Heart left ventricle (tissue), 16 donors: ENCODE results near the gene PACS2. TPM values are rescaled to one million over a fixed set of nuclear protein-coding genes. Genes with fewer than 3 reads are reported as not detected.

Experiments
- ATAC-seq, 4 donors: fragments of 200-7000 bp; cut with Tn5 transposase; one replicate each; pipeline ENCODE4 v1.9.1; 2020 to 2022; ENCODE audit warnings: moderate library complexity in 4 of 4, mild to moderate bottlenecking in 3 of 4, moderate number of reproducible peaks in 1 of 4
- DNase-seq, 5 donors: peaks; one replicate each; pipeline ENCODE4 v3.0.0-alpha.2; 2020
- H3K27ac ChIP-seq, 12 donors: fragments of 200-600 bp; sonication (generic) in 4 of 12; one replicate each; pipeline versions ENCODE4 v1.5.0 to v1.8.0; 2016 to 2022; ENCODE audit warnings: mild to moderate bottlenecking in 2 of 12
- H3K27me3 ChIP-seq, 9 donors: fragments of 200-600 bp; sonication (generic) in 2 of 9; one replicate each; pipeline versions ENCODE4 v1.5.1 to v1.8.0; 2016 to 2022; ENCODE audit warnings: mild to moderate bottlenecking in 3 of 9
- H3K36me3 ChIP-seq, 9 donors: fragments of 200-600 bp; sonication (generic) in 2 of 9; one replicate each; pipeline versions ENCODE4 v1.5.0 to v1.8.0; 2018 to 2022; ENCODE audit warnings: mild to moderate bottlenecking in 2 of 9
- H3K4me1 ChIP-seq, 12 donors: fragments of 200-600 bp; sonication (generic) in 4 of 12; one replicate each; pipeline versions ENCODE4 v1.5.0 to v1.8.0; 2016 to 2022; ENCODE audit warnings: mild to moderate bottlenecking in 3 of 12
- H3K4me3 ChIP-seq, 12 donors: fragments of 200-600 bp; sonication (generic) in 4 of 12; one replicate each; pipeline versions ENCODE4 v1.5.0 to v1.8.0; 2017 to 2022; ENCODE audit warnings: mild to moderate bottlenecking in 9 of 12, moderate library complexity in 4 of 12
- H3K9me3 ChIP-seq, 12 donors: fragments of 200-600 bp; sonication (generic) in 4 of 12; one replicate each; pipeline versions ENCODE4 v1.5.0 to v1.8.0; 2016 to 2022; ENCODE audit warnings: mild to moderate bottlenecking in 1 of 12
- POLR2A ChIP-seq, 2 donors: fragments of 450-650 bp; IDR thresholded peaks; one replicate each; pipeline ENCODE4 v1.6.1; 2017; ENCODE audit warnings: antibody characterized with exemption in 2 of 2, mild to moderate bottlenecking in 2 of 2, moderate library complexity in 2 of 2
- WGBS, 4 donors: extraction: QIAGEN DNeasy Blood & Tissue Kit in 2 of 4; methylation state at CpG; one replicate each; pipeline versions ENCODE4 v1.1.5 to v1.1.7; 2013 to 2018; 5-methylcytosine and 5-hydroxymethylcytosine counted together
- intact Hi-C, 10 donors: fragments of 100-400 bp; cut with DNase I; formaldehyde crosslinking; loops; one replicate each; pipeline versions ENCODE4 v1.11.1 to v1.14.2; 2022
- polyA plus RNA-seq, 2 donors: library from polyadenylated mRNA; stranded (reverse); fragments of 200-250 nt; gene quantifications; one replicate each; pipeline ENCODE4 v1.2.3, GENCODE V29; 2013
- total RNA-seq, 9 donors: library from RNA; depleted of rRNA in 2 of 9; stranded (reverse); fragments of >200 nt in 2 of 9; fragmentation: NEBNext Ultra II Directional in 3 of 9; extraction: Animal tissue kit (Norgen Biotek cat#: 25700) in 3 of 9; gene quantifications; one replicate each; pipeline versions ENCODE4 v1.1.0 to v1.2.4, GENCODE V29; 2016 to 2023
- TF ChIP-seq, protein P1 (sequence below), 12 donors: fragments of 200-600 bp; sonication (generic) in 4 of 12; IDR thresholded peaks; one replicate each; pipeline versions ENCODE4 v1.5.0 to v1.8.0; 2018 to 2022; ENCODE audit warnings: antibody characterized with exemption in 12 of 12, mild to moderate bottlenecking in 5 of 12
- donor health status: ischemic (EF 13 %, LVEDD 7.1; RV severe dilation, severe dysfunction).
- donor health status: healthy with polysubstance abuse.
- donor health status: DM: no; HTN: yes; CAD: no.
- donor health status: DM: no; HTN: no; CAD: no.
- donor health status: ischemic (EF 25% LVEDD 6.9; RV normal size, moderate dysfunction).
- donor health status: ischemic (EF 25% LVEDD 5.7; RV mildly dilated, moderate dysfunction).
- donor health status: healthy.
- donor health status: DM: yes; HTN: yes; CAD: no.
- donor health status: ischemic (EF 35%, LVEDD 5.7; RV mildly dilated, moderate dysfunction).
- donor health status: nonischemic (EF 11% LVEDD 7.7; RV severe dilation, severe dysfunction).
- donor health status: DM: yes; HTN: yes; CAD: no.
- donor health status: PGD.
- donor health status: ischemic (EF 29% LVEDD 5.4; RV normal size, mild dysfunction).
- donor health status: nonischemic (EF 23%, LVEDD 6.1; RV moderate dilation, normal function).

The PACS2 gene
- total and polyA plus RNA-seq, 11 donors, result 47.3 to 90.3 (median 60.8) TPM

DNA sequence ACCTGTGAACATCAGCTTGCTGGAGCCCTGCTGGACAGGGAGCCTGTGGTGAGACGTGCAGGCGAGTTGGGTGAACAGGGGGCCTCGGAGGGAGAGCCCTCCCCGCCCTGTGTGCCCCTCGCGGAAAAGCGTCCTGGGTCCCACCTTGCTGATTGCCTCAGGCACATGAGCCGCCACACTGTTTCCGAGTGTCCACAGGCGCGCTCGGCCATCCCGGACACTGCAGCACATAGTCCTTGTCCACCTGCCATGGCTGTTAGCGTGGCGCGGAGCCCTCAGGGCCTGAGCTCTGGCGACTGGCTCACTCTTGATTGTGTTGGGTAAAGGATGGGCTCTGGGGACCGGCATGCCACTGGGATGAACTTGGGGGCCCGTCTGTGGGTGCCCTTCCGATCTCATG, 40.0 kb downstream of the PACS2 start:
- no peak overlapping the region for H3K4me3 ChIP-seq
- peaks cover 0 to 37% (median 11%) of the 10 kb centered on the region in 9 donors for H3K36me3 ChIP-seq
- intact Hi-C loops, result loop anchor here in 9 of 10 donors (5.0 to 10.0 kb wide), 6 partner anchors 37 to 262 kb away; partner anchors contain the start of gene BRF1 (in 2 of the 9)
- DNase-seq, result no peak
- ATAC-seq, result no peak
- TF ChIP-seq POLR2A (IDR thresholded peaks at IDR 0.05), result no peak
- TF ChIP-seq, protein P1, sequence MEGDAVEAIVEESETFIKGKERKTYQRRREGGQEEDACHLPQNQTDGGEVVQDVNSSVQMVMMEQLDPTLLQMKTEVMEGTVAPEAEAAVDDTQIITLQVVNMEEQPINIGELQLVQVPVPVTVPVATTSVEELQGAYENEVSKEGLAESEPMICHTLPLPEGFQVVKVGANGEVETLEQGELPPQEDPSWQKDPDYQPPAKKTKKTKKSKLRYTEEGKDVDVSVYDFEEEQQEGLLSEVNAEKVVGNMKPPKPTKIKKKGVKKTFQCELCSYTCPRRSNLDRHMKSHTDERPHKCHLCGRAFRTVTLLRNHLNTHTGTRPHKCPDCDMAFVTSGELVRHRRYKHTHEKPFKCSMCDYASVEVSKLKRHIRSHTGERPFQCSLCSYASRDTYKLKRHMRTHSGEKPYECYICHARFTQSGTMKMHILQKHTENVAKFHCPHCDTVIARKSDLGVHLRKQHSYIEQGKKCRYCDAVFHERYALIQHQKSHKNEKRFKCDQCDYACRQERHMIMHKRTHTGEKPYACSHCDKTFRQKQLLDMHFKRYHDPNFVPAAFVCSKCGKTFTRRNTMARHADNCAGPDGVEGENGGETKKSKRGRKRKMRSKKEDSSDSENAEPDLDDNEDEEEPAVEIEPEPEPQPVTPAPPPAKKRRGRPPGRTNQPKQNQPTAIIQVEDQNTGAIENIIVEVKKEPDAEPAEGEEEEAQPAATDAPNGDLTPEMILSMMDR (IDR thresholded peaks at IDR 0.05), result no peak
- H3K4me1 ChIP-seq, result peaks cover 0 to 7% (median 5%) of the 10 kb centered on the region in 12 donors
- H3K27ac ChIP-seq, result no peak overlapping the region
- H3K27me3 ChIP-seq, result no peaks in the 10 kb centered on the region
- WGBS, 4 donors, result 93 to 97% (median 95%) methylated on average over 11 to 20 of the region's 20 CpGs
- no peaks in the 10 kb centered on the region for H3K9me3 ChIP-seq

DNA sequence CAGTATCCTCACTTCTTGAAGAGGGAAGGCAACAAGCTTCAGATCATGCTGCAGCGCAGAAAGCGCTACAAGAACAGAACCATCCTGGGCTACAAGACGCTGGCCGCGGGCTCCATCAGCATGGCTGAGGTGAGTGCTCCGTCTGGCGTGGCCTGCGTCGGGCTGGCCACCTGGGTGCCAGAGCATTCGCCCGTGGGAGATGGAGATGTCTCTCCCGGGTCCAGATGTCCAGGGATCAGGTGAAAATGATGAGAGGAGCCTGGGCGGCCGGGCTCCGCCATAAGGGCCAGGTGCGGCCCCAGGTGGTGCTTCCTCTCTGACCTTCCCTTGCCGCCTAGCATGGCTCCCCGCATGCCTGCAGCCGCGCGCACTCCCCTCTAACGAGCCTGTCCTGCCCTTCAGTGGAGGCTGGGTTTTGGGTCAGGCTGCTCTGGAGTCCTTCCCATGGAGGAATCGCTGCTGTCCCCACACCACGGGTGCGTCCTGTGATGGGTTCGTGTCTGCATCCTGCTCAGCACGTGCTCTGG, 40.6 kb downstream of the PACS2 start:
- Histone ChIP-seq H3K4me3 (no peak overlapping the region), H3K4me1 (peaks cover 0 to 7% (median 5%) of the 10 kb centered on the region in 12 donors), H3K27me3 (no peaks in the 10 kb centered on the region), H3K27ac (no peak overlapping the region), H3K9me3 (no peaks in the 10 kb centered on the region), H3K36me3 (peaks cover 0 to 36% (median 9%) of the 10 kb centered on the region in 9 donors)
- no peak for TF ChIP-seq POLR2A (IDR thresholded peaks at IDR 0.05)
- TF ChIP-seq, protein P1 (IDR thresholded peaks at IDR 0.05), result no peak
- DNase-seq (no peak), ATAC-seq (no peak)
- WGBS, 4 donors, result 92 to 95% (median 94%) methylated on average over 18 to 27 of the region's 27 CpGs
- intact Hi-C loops, result loop anchor here in 2 of 10 donors (10.0 kb wide), 1 partner anchor 70 kb away; no protein-coding TSS in a partner anchor

DNA sequence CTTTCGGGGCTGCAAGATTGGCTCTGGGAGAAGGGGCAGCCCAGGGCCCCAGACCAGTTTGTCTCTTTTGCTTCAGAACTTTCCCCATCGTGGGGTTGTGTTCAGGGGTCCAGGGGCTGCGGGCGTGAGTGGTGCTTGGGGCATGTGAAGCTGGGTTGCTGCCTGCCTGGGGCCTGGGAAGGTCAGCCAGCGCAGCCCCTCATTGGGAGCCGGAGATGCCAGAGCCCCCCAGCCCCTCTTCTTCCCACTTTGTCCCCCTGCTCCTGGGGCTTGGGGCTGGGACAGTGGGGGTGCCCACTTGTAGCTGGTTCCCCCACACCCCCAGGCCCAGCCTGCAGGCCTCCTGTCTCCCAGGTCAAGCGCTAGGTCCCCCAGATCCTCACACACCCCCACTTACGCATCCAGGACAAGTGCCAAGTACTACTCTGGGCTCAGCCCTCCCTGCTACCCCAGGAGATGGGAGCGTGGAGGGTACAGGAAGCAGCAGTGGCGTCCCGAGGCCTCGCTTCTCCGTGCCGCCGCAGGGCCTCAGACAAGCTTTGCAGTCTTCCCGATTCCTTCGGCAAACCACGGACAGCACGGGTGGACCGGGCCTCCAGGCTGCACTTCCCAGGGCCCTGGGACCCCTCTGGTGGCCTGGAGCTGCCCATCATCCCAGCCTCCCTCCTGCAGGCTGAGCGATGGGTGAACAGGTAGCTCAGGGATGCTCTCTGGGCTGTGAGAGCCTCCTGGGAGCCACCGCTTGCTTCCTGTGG, 41.5 kb downstream of the PACS2 start:
- ATAC-seq (no peak), DNase-seq (no peak)
- H3K4me3 ChIP-seq, result no peak overlapping the region
- H3K36me3 ChIP-seq, result peaks cover 0 to 39% (median 15%) of the 10 kb centered on the region in 9 donors
- intact Hi-C loops, result loop anchor here in 2 of 10 donors (10.0 kb wide), 1 partner anchor 71 kb away; no protein-coding TSS in a partner anchor
- H3K9me3 ChIP-seq, result no peaks in the 10 kb centered on the region
- TF ChIP-seq, protein P1 (IDR thresholded peaks at IDR 0.05), result no peak
- TF ChIP-seq POLR2A (IDR thresholded peaks at IDR 0.05), result no peak
- H3K27me3 ChIP-seq, result no peaks in the 10 kb centered on the region
- WGBS, 4 donors, result 83 to 96% (median 92%) methylated on average over 15 to 22 of the region's 22 CpGs
- H3K27ac ChIP-seq, result no peak overlapping the region
- H3K4me1 ChIP-seq, result peaks cover 0 to 7% (median 5%) of the 10 kb centered on the region in 12 donors

DNA sequence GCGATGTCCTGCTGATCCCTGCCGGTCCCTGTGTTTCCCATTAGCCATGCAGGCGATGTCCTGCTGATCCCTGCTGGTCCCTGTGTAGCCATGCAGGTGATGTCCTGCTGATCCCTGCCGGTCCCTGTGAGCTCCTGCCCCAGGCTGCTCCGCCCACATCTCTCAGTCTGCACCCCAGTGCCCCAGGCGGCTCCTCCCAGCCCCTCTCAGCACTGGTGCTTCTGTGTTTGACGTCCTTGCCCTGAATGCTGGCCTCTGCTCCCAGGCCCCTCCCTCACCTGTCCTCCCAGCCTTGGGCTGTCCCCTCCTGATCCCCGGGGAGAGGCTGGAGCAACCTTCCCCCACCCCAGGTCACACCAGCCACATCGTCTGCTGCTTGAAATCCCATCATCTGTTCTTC, 42.4 kb downstream of the PACS2 start:
- no peak overlapping the region for H3K27ac ChIP-seq
- no peak for ATAC-seq
- TF ChIP-seq, protein P1 (IDR thresholded peaks at IDR 0.05), result no peak
- no peak for TF ChIP-seq POLR2A (IDR thresholded peaks at IDR 0.05)
- WGBS, 4 donors, result 77 to 81% (median 80%) methylated on average over 9 of the region's 9 CpGs
- H3K36me3 ChIP-seq, result peaks cover 0 to 43% (median 17%) of the 10 kb centered on the region in 9 donors
- peaks cover 0 to 3% (median 2%) of the 10 kb centered on the region in 12 donors for H3K4me1 ChIP-seq
- no peaks in the 10 kb centered on the region for H3K9me3 ChIP-seq
- no peak for DNase-seq
- H3K4me3 ChIP-seq, result no peak overlapping the region
- no peaks in the 10 kb centered on the region for H3K27me3 ChIP-seq
- intact Hi-C loops, result loop anchor here in 2 of 10 donors (10.0 kb wide), 1 partner anchor 72 kb away; no protein-coding TSS in a partner anchor
